ENCODE results near the gene ZNF444.
"Not testable (repeated sequence)": the region's sequence is repeated elsewhere in the genome, so short reads cannot be mapped to it uniquely, and the experiment has no call there.

The ZNF444 gene

DNA sequence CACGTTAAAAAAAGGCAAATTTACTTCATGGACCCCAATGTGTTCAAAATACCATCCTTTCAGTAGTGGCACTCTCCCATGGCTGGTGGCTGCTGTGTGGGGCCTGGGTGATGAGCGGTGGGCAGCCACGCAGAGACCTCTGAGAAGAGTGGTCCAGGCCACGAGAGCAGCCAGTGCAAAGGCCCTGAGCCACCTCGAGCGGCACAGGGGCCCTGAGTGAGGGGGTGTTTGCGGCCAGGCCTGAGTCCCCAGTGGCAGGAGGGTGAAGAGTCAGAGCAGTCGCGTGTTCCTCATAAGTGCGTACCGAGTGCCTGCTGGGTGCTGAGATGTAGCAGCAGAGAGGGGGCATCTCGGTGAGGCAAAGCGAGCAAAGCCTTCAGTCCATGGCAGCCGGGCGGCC lies 7.0 kb downstream of the ZNF444 start:
- no peak for DNase-seq

DNA sequence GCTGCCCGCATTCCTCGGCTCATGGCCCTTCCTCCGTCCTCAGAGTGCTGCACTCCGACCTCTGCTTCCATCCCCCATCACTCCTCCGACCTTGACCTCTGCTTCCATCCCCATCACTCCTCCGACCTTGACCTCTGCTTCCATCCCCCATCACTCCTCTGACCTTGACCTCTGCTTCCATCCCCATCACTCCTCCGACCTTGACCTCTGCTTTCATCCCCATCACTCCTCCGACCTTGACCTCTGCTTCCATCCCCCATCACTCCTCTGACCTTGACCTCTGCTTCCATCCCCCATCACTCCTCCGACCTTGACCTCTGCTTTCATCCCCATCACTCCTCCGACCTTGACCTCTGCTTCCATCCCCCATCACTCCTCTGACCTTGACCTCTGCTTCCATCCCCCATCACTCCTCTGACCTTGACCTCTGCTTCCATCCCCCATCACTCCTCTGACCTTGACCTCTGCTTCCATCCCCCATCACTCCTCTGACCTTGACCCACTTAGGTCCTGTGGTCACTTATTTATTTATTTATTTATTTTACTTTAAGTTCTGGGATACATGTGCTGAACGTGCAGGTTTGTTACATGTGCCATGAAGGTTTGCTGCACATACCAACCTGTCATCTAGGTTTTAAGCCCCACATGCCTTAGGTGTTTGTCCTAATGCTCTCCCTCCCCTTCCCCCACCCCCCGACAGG lies 8.0 kb downstream of the ZNF444 start:
- DNase-seq: not testable (repeated sequence)

DNA sequence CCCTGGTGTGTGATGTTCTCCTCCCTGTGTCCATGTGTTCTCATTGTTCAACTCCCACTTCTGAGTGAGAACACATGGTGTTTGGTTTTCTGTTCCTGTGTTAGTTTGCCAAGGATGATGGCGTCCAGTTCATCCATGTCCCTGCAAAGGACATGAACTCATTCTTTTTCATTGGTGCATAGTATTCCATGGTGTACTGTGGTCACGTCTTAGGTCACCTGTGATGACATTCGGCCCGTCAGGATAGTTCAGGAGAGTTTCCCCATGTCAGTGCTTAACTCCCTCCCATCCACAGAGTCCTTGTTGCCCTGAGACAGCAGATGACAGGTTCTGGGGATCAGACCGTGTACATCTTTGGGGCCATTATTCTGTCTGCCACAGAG lies 8.6 kb downstream of the ZNF444 start:
- DNase-seq: no peak

DNA sequence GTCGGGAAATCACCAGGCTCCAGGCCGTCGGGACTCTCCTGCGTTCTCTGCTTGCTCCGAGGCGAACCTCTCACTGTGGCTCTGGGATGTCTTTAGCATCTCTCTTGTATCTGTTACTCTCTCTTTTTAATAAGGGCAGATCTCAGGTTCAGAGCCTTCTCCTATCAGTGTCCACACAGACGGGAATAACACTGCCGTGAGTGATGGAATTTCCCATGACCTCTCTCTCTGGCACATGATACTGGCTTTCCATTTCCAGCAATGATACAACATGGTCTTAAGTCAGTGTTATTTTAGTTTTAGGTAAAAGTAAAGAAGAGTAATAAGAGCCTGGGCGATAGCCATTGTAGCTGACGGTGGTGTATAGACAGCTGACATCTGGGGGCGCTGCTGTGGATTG lies 9.3 kb downstream of the ZNF444 start:
- DNase-seq: no peak

DNA sequence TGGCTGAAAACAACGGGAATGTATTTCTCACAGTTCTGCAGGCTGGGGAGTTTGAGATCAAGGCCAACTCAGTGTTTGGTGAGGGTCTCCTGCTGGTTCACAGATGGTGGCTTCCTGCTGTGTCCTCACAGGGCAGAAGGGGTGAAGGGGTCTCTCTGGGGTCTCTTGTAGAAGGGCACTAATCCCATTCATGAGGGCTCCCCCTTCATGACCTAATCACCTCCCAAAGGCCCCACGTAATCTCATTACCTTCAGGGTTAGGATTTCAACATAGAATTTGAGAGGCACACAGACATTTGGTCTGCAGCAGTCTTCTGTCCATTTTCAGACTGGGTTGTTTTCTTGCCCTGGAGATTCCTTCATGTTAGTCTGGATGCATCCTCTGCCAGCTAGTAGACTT lies 11.6 kb downstream of the ZNF444 start:
- no peak for DNase-seq

DNA sequence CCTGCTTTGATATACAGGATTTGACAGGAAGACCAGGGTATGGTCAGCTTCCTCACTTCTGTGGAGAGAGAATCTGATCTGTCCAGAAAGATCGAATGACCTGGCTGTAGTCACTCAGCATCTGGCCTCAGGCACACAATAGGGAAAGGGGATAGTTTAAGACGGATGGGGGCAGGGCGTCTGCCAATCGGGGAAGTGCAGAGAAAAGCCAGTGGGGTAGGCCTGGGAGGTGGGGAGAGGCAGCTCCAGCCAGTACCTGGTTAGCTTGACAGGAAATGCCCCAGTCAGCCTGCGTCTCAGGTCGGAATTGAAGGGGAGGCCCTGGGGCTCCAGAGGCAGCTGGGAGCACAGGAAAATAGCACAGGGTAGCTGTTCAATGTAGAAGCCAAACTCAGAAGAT lies 12.4 kb downstream of the ZNF444 start:
- no peak for DNase-seq

GRCh38 chr19:56155124-56155687 lies 14.1 kb downstream of the ZNF444 start:
- no peak for DNase-seq

DNA sequence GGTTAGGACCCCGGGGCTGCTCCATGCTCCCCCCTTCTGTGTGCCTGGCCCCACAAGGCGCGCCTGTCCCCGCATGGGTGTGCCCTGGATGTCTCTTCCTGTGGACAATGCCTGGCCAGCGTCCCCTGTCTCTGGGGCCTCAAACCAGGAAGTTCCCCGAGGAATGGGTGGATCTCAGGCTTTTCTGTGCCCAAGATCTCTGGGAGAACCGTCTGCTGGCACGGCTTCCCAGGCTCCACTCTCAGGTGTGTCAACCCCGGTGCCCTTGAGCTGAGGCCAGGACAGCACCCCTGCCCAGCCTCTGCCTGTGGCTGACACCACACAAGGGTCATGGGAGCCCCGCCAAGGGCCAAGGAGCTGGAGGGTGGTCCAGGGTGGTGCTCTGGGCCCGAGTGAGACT lies 15.7 kb downstream of the ZNF444 start:
- no peak for DNase-seq

GRCh38 chr19:56158170-56158757 lies 17.2 kb downstream of the ZNF444 start:
- no peak for DNase-seq

- DNase-seq: no peak
Observed at GRCh38 chr19:56159009-56159559, 18.0 kb downstream of the ZNF444 start.

GRCh38 chr19:56159622-56160271 lies 18.7 kb downstream of the ZNF444 start:
- DNase-seq: no peak

GRCh38 chr19:56161534-56161933 lies 20.4 kb downstream of the ZNF444 start:
- no peak for DNase-seq

DNA sequence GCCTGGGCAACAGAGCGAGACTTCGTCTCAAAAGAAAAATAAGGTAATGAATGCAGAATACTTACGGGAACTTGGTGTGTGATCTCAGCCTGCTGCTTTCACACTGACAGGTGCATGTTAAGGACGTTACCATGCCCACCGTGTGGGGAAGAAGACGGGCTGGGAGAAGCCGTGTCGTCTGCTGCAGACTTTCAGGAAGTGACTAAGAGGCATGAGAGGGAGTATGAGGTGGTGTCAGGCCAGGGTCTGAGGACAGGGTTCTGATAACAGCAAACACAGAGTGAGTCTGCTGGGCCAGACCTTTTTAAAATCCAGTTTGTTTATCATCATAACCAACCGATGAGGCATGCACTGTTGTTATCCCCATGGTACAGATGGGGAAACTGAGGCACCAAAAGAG lies 21.2 kb downstream of the ZNF444 start:
- no peak for DNase-seq

DNA sequence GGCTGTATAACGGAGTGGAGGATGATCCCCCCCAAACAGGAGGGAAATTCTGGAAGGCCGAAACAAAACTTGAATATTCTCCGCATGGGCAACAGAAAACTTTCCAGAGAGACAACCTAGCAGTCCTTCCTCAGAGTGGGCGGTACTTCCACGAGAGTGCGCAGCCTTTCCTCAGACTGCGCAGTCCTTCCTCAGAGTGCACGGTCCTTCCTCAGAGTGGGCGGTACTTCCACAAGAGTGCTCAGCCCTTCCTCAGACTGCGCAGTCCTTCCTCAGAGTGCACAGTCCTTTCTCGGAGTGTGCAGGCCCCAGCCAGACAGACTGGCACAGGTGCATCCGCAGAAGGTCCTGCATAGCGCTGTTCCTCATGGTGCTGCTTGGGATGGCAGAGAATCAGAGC lies 22.0 kb downstream of the ZNF444 start:
- DNase-seq: no peak

DNA sequence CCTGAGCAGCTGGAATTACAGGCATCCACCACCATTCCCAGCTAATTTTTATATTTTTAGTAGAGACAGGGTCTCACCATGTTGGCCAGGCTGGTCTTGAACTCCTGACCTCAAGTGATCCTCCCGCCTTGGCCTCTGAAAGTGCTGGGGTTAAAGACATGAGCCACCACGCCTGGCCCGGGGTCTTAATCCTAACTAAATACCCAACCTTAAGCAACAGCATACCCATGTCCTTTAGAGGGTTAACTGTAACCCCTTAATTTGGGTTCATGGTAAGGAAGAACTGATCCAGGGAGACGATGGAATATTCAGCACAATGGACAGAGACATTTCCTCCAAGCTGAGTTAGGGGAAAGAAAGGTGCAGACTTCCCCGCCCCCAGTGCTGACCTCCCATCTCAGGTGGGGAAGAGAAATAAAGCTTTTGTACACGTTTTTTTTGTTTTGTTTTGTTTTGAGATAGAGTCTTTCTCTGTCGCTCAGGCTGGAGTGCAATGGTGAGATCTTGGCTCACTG lies 26.0 kb downstream of the ZNF444 start:
- no peak for DNase-seq

DNA sequence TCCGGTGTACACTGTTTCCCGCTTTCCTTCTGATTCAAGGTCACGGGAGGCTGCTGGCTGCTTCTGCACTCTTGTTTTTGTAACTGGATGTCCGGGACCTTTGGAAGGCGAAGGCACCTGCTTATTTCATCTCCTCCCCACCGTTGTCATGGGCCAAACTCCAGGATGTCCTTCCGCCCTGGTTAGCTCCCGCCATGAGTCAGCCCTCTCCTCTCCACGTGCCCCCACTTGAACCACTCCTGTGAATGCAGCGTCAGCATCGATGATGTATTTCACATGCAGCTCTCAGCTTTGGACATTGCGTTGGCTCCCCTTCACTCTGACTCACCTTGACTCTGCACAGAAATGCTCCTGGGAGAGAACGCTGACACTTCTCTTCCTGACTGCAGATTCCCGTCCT lies 29.2 kb downstream of the ZNF444 start:
- no peak for DNase-seq

DNA sequence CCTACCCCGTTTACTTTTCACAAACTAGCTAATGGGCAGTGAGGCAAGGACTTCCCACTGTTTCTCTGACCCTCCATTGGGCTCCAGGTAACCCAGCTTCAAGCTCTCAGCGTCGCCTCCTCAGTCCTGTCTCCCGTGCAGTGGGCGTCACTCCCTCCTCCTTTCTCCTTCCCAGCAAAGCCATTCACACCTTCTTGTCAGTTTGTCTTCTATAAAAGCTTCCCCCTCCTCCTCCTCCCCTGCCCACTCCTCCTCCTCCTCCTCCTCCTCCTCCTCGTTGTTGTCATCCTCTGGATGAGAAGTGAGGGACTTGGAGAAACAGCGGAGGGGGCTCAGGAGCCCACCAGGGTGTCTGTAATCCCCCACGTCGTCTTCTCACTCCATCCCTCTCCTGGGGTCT lies 33.0 kb downstream of the ZNF444 start:
- DNase-seq: no peak

- DNase-seq: no peak
Observed at GRCh38 chr19:56174550-56174949, 33.5 kb downstream of the ZNF444 start.

DNA sequence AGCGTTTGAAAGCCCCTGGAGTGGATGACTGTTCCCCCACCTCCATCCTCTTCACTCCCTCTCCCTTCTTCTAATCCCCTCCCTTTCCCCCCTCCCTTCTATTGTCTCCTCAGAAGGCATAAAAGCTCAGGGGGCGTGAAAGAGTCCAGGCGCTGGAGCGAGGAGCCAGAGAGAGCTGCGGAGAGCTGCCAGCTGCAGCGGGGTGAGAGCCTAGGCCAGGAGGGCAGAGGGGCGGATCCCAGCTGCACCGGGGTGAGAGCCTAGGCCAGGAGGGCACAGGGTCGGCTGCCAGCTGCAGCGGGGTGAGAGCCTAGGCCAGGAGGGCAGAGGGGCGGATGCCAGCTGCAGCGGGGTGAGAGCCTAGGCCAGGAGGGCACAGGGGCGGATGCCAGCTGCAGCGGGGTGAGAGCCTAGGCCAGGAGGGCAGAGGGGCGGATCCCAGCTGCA lies 34.8 kb downstream of the ZNF444 start, which contains the start of gene GALP:
Gene GALP, plus strand, starts transcription at position 148 of the 447 bp plus-strand sequence. CDS start 1,101 bp downstream, outside the sequence.
- DNase-seq: not testable (repeated sequence)

DNA sequence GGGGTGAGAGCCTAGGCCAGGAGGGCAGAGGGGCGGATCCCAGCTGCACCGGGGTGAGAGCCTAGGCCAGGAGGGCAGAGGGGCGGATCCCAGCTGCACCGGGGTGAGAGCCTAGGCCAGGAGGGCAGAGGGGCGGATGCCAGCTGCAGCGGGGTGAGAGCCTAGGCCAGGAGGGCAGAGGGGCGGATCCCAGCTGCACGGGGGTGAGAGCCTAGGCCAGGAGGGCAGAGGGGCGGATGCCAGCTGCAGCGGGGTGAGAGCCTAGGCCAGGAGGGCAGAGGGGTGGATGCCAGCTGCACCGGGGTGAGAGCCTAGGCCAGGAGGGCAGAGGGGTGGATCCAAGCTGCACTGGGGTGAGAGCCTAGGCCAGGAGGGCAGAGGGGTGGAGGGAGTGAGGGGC lies 35.2 kb downstream of the ZNF444 start:
- not testable (repeated sequence) for DNase-seq

GRCh38 chr19:56176881-56177280 lies 35.8 kb downstream of the ZNF444 start:
- no peak for DNase-seq

DNA sequence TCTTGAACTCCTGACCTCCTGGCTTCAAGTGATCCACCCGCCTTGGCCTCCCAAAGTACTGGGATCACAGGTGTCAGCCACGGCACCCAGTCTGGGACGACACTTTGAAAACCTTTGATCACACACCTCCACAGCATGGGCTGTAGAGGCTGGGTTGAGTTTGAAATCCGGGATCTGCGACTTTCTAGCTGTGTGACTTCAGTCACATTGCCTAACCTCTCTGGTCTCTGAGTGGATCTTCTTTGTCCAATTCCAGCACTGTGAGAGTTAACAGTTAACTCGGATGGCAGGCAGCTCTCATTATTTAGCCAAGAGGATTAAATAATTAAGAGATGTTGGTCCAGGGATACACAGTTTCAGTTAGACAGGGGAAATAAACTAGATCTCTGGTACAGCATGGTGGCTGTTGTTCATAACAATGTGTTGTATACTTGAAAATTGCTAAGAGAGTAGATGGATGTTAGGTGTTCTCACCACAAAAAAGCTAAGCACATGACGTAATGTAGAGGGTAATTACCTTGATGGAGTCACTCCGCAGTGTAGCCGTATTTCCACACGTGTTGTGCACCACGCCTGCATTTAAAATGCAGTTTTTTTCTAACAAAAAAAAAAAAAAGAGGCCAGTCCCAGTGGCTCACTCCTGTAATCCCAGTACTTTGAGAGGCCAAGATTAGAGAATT lies 36.6 kb downstream of the ZNF444 start:
- no peak for DNase-seq

DNA sequence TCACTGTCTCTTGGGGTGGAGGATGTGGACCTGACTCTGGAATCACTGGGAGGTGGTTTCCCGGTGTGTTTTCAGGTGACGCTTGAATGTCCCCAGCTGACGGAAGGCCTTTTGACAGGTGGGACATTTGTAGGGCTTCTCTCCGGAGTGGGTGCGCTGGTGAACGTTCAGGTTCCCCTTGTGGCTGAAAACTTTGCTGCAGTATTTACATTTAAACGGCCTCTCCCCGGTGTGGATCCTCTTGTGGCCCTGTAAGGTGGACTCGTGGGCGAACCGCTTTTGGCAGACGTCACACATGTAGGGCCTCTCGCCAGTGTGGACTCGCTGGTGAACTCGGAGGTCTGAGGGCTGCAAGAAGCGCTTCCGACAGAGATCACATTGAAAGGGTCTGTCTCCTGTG lies 48.7 kb downstream of the ZNF444 start:
- no peak for DNase-seq
